H1 (cell line): ENCODE measurements around the gene PPP1R12B.

Experiments
- BRCA1 ChIP-seq: IDR thresholded peaks from 2 replicates; pipeline ENCODE4 v1.6.1; 2012; ENCODE audit warnings: low read depth, low read length, improper control_type of control experiment
- EP300 ChIP-seq, 2 experiments: IDR thresholded peaks; 1 replicate in 1 of 2; 2 replicates in 1 of 2; pipeline ENCODE4 v1.6.1; 2011 to 2012; ENCODE audit warnings: low read depth in 2 of 2, low read length in 2 of 2, mild to moderate bottlenecking in 2 of 2, borderline replicate concordance in 1 of 2, inconsistent platforms in 1 of 2, moderate library complexity in 1 of 2
- GABPA ChIP-seq: IDR thresholded peaks from 2 replicates; pipeline ENCODE4 v1.6.1; 2011; ENCODE audit warnings: mild to moderate bottlenecking, low read length, moderate library complexity, borderline replicate concordance; ENCODE audit not compliant: insufficient read depth
- KDM5A ChIP-seq: fragments of 200-600 bp; IDR thresholded peaks from 2 replicates; pipeline ENCODE4 v1.7.1; 2012; ENCODE audit warnings: mild to moderate bottlenecking, low read length, inconsistent platforms, mixed read lengths
- MAX ChIP-seq: IDR thresholded peaks from 2 replicates; pipeline ENCODE4 v1.6.1; 2012; ENCODE audit warnings: inconsistent platforms
- POLR2A ChIP-seq, 2 experiments: IDR thresholded peaks; 1 replicate in 1 of 2; 2 replicates in 1 of 2; pipeline ENCODE4 v1.6.1; 2011; ENCODE audit warnings: low read depth in 2 of 2, low read length in 2 of 2, mild to moderate bottlenecking in 2 of 2; ENCODE audit errors: control extremely low read depth in 1 of 2
- RXRA ChIP-seq: IDR thresholded peaks from 2 replicates; pipeline ENCODE4 v1.6.1; 2011; ENCODE audit warnings: low read depth, mild to moderate bottlenecking, low read length, moderate library complexity; ENCODE audit not compliant: insufficient read depth
- SIN3A ChIP-seq, 2 experiments: IDR thresholded peaks in 1 of 2; conservative IDR thresholded peaks in 1 of 2; 2 replicates each; pipeline ENCODE4 v1.6.1; 2011 to 2012; ENCODE audit warnings: low read length in 2 of 2, improper control_type of control experiment in 1 of 2, low read depth in 1 of 2, mild to moderate bottlenecking in 1 of 2
- SUZ12 ChIP-seq: fragments of 200-600 bp; sonication (generic); IDR thresholded peaks from 2 replicates; pipeline ENCODE4 v1.6.1; 2012; ENCODE audit warnings: mild to moderate bottlenecking, inconsistent platforms, low read length, moderate library complexity, mixed read lengths
- TAF7 ChIP-seq: optimal IDR thresholded peaks from 2 replicates; pipeline ENCODE3; 2011; ENCODE audit warnings: low read depth, mild to moderate bottlenecking, inconsistent platforms, low read length, moderate library complexity, borderline replicate concordance
- TCF12 ChIP-seq: IDR thresholded peaks from 2 replicates; pipeline ENCODE4 v1.6.1; 2011; ENCODE audit warnings: low read depth, mild to moderate bottlenecking, low read length
- YY1 ChIP-seq: IDR thresholded peaks from 2 replicates; pipeline ENCODE4 v1.6.1; 2011; ENCODE audit warnings: low read depth, mild to moderate bottlenecking, low read length
- TF ChIP-seq, protein P1 (sequence below), 3 experiments: IDR thresholded peaks; 1 replicate in 2 of 3; 2 replicates in 1 of 3; pipeline versions ENCODE4 v1.5.1 to v1.6.1; 2011; ENCODE audit warnings: low read length in 3 of 3, mild to moderate bottlenecking in 3 of 3, inconsistent platforms in 2 of 3, low read depth in 1 of 3, moderate library complexity in 1 of 3; ENCODE audit not compliant: insufficient read depth in 1 of 3; ENCODE audit errors: control extremely low read depth in 1 of 3

DNA sequence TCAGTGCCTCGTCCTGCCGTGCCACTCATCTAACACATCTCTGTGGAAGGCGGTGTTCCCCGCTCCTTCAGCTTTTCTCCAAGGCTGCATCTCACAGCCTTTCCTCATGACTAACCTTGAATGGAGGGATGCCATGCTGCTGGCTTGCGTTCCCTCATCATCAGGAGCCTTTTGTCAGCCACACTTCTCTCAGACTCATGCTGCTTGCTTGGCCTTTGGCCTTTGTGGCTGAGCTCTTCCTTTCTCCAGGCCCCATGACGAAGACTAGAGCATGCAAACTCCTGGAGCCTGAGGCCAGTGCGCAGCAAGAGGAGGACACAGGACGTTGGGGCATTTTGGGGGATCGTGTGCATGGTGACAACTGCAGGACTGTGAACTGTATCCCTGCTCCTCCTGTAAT is 291.0 kb downstream of the PPP1R12B start:
- TF ChIP-seq RXRA = no peak
- TF ChIP-seq, protein P1, sequence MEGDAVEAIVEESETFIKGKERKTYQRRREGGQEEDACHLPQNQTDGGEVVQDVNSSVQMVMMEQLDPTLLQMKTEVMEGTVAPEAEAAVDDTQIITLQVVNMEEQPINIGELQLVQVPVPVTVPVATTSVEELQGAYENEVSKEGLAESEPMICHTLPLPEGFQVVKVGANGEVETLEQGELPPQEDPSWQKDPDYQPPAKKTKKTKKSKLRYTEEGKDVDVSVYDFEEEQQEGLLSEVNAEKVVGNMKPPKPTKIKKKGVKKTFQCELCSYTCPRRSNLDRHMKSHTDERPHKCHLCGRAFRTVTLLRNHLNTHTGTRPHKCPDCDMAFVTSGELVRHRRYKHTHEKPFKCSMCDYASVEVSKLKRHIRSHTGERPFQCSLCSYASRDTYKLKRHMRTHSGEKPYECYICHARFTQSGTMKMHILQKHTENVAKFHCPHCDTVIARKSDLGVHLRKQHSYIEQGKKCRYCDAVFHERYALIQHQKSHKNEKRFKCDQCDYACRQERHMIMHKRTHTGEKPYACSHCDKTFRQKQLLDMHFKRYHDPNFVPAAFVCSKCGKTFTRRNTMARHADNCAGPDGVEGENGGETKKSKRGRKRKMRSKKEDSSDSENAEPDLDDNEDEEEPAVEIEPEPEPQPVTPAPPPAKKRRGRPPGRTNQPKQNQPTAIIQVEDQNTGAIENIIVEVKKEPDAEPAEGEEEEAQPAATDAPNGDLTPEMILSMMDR (IDR thresholded peaks at IDR 0.05; ENCODE audit: control extremely low read depth in 1 of 3, insufficient read depth in 1 of 3, low read depth in 1 of 3, low read length in 3 of 3) = no peak
- TF ChIP-seq YY1 = no peak
- no peak for TF ChIP-seq BRCA1
- no peak for TF ChIP-seq TAF7
- TF ChIP-seq MAX = no peak
- TF ChIP-seq KDM5A = no peak
- TF ChIP-seq SIN3A (conservative IDR thresholded peaks at IDR 0.05 in 1 of 2, IDR thresholded peaks at IDR 0.05 in 1 of 2; ENCODE audit: low read depth in 1 of 2, low read length in 2 of 2) = no peak
- TF ChIP-seq TCF12 = no peak
- TF ChIP-seq GABPA = no peak
- TF ChIP-seq SUZ12 = no peak
- no peak for TF ChIP-seq POLR2A (IDR thresholded peaks at IDR 0.05; ENCODE audit: control extremely low read depth in 1 of 2, low read depth in 2 of 2, low read length in 2 of 2)
- TF ChIP-seq EP300 (IDR thresholded peaks at IDR 0.05; ENCODE audit: borderline replicate concordance in 1 of 2, low read depth in 2 of 2, low read length in 2 of 2) = no peak
